Glutamatergic neuron (in vitro differentiated cells): ENCODE data around the gene MMP26. TPM values are rescaled to one million over a fixed set of nuclear protein-coding genes. Genes with fewer than 3 reads are reported as not detected.

Experiments used
- DNase-seq: peaks from one replicate; pipeline ENCODE4 v3.0.0; 2022
- H3K27ac Mint-ChIP-seq: one replicate; pipeline ENCODE4 v1.8.0; 2020; ENCODE audit warnings: mild to moderate bottlenecking, mixed read lengths, inconsistent platforms; ENCODE audit not compliant: unreplicated experiment
- H3K27me3 Mint-ChIP-seq: one replicate; pipeline ENCODE4 v1.8.0; 2020; ENCODE audit warnings: mild to moderate bottlenecking, moderate library complexity, mixed read lengths, inconsistent platforms; ENCODE audit not compliant: unreplicated experiment
- H3K36me3 Mint-ChIP-seq: one replicate; pipeline ENCODE4 v1.8.0; 2020; ENCODE audit warnings: mild to moderate bottlenecking, mixed read lengths, inconsistent platforms; ENCODE audit not compliant: unreplicated experiment
- H3K4me1 Mint-ChIP-seq: one replicate; pipeline ENCODE4 v1.8.0; 2020; ENCODE audit warnings: mild to moderate bottlenecking, low read depth, mixed read lengths, inconsistent platforms; ENCODE audit not compliant: unreplicated experiment
- H3K4me3 Mint-ChIP-seq: one replicate; pipeline ENCODE4 v1.8.0; 2020; ENCODE audit warnings: mild to moderate bottlenecking, mixed read lengths, inconsistent platforms; ENCODE audit not compliant: unreplicated experiment
- H3K9me3 Mint-ChIP-seq: one replicate; pipeline ENCODE4 v1.8.0; 2020; ENCODE audit warnings: mild to moderate bottlenecking, moderate library complexity, mixed read lengths, inconsistent platforms; ENCODE audit not compliant: unreplicated experiment
- total RNA-seq: library from RNA; stranded (reverse); fragmentation: NEBNext Ultra II Directional; extraction: Animal tissue kit (Norgen Biotek cat#: 25700); gene quantifications from one replicate; pipeline ENCODE4 v1.2.1, GENCODE V29; 2021; ENCODE audit not compliant: unreplicated experiment
- TF ChIP-seq, protein P1 (sequence below): fragments of 200-600 bp; sonication (generic); IDR thresholded peaks from one replicate; pipeline ENCODE4 v1.5.0; 2021; ENCODE audit not compliant: partially characterized antibody, unreplicated experiment

Gene MMP26
- total RNA-seq, 1 donor from 2014 or later = not detected

DNA sequence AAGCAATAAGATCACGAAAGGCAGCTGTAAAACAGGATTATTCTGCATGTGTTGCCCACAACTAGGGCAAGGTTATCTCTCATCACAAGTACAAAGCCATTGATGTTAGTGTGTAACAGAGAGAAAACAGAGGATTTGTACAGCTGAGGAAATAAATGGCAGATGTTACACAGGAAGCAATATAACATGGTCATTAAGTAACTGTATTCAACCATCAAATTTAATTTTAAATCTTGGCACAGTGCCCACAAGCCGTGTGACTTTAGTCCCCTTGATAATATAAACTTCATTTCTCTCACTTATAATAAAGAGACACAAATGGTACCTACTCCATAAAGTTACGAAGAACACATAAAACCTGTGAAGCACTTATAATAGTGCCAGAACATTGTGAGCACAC is 24.2 kb upstream of the MMP26 start:
- H3K27me3 Mint-ChIP-seq = no peaks in the 10 kb centered on the region
- no peaks in the 10 kb centered on the region for H3K9me3 Mint-ChIP-seq
- no peak for DNase-seq
- no peaks in the 10 kb centered on the region for H3K36me3 Mint-ChIP-seq
- TF ChIP-seq, protein P1, sequence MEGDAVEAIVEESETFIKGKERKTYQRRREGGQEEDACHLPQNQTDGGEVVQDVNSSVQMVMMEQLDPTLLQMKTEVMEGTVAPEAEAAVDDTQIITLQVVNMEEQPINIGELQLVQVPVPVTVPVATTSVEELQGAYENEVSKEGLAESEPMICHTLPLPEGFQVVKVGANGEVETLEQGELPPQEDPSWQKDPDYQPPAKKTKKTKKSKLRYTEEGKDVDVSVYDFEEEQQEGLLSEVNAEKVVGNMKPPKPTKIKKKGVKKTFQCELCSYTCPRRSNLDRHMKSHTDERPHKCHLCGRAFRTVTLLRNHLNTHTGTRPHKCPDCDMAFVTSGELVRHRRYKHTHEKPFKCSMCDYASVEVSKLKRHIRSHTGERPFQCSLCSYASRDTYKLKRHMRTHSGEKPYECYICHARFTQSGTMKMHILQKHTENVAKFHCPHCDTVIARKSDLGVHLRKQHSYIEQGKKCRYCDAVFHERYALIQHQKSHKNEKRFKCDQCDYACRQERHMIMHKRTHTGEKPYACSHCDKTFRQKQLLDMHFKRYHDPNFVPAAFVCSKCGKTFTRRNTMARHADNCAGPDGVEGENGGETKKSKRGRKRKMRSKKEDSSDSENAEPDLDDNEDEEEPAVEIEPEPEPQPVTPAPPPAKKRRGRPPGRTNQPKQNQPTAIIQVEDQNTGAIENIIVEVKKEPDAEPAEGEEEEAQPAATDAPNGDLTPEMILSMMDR = no peak
- no peak overlapping the region for H3K4me3 Mint-ChIP-seq
- H3K4me1 Mint-ChIP-seq = peaks cover 4% of the 10 kb centered on the region
- H3K27ac Mint-ChIP-seq = no peak overlapping the region

DNA sequence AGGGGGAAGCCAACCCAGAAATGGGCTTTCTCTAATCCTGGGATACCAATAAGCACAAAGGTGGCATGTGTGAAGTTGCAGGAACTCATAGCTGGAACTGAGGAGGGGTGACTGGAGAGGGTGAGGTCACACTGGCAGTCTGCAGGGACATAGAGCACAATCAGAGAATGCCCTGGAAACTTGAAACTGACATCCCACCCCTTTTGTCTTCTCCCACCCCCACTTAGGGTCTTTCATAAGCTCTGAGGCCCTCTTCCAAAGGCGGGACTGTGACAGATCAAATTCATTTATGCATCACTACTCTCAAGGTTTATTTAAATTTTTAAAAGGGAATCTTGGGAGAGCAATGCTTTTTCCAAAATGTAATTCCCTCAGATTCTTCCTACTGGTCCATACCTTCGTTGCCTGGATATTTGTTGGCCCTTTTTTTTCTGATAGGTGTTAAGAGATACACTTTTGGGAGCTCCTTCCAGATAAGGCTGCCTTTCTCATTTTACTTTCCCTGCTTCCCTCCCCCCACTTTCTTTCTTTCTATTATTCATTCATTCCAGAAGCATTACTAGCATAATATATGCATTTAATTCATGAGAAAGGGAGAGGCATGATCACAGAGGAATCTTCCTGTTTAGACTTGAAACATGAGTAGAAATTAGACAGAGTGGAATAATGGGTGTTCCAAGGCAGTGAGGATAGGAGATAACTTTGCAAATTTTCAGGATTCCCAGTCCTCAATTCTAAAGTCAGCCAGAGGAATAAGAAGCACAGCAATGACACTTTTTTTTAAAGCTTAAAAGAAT is 21.8 kb upstream of the MMP26 start:
- Mint-ChIP-seq H3K4me1 (peaks cover 4% of the 10 kb centered on the region), H3K9me3 (no peaks in the 10 kb centered on the region), H3K27ac (no peak overlapping the region), H3K4me3 (no peak overlapping the region), H3K36me3 (no peaks in the 10 kb centered on the region), H3K27me3 (no peaks in the 10 kb centered on the region)
- DNase-seq = no peak
- TF ChIP-seq, protein P1 = no peak

DNA sequence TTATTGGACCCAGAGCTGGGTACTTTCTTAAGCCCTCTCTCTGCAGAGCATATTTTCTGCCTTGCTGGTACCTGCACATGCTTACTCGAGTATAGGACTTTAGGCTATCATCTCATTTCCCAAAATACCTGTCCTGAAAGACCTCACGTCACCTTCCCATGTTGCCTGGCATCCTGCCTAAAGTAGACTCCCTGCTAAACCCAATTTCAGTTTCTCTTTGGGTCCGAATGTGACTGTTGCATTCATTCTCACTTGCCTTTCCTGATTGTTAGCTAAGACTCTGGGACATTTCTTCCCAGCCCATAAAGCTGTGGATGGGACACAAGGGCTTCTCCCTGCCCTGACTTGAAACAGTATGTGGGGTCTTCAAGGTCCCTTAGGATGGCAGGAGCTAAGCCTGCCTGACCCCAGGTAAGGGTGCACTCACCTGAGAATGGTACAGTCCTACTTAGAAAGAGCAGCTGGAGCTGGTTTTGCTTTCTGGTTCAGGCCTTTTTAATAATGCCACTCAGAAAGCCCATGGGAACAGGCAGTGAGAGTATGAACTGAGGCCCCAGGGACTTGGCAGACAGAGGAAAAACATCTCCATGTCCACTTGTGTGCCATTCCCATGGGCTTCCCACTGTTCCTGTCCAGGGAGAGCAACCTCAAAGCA is 19.8 kb upstream of the MMP26 start:
- no peak for DNase-seq
- Mint-ChIP-seq H3K36me3 (no peaks in the 10 kb centered on the region), H3K27ac (no peak overlapping the region), H3K4me3 (no peak overlapping the region), H3K27me3 (no peaks in the 10 kb centered on the region), H3K9me3 (no peaks in the 10 kb centered on the region), H3K4me1 (peaks cover 4% of the 10 kb centered on the region)
- TF ChIP-seq, protein P1 = no peak

DNA sequence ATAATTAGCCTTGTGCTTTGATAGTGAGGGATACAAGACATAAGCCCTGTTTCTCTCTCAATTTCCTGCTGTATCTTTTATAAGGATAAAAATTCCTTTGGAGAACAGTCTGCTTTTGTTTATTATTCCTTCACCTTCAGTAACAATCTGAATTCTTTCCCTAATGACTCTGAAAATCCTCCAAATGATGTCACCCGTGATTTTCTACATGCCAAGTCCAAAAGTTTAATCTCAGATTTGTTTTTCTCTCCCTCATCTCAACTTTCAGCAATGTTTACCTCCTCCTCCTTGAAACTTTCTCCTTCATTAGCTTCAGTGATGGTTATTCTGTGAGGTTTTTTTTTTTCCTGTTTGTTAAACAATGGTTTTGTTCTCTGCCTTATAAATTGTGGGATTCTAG is 9.1 kb upstream of the MMP26 start:
- no peak for DNase-seq
- no peaks in the 10 kb centered on the region for H3K9me3 Mint-ChIP-seq
- H3K4me3 Mint-ChIP-seq = no peak overlapping the region
- H3K36me3 Mint-ChIP-seq = no peaks in the 10 kb centered on the region
- no peaks in the 10 kb centered on the region for H3K4me1 Mint-ChIP-seq
- no peaks in the 10 kb centered on the region for H3K27me3 Mint-ChIP-seq
- TF ChIP-seq, protein P1 = no peak
- no peak overlapping the region for H3K27ac Mint-ChIP-seq

DNA sequence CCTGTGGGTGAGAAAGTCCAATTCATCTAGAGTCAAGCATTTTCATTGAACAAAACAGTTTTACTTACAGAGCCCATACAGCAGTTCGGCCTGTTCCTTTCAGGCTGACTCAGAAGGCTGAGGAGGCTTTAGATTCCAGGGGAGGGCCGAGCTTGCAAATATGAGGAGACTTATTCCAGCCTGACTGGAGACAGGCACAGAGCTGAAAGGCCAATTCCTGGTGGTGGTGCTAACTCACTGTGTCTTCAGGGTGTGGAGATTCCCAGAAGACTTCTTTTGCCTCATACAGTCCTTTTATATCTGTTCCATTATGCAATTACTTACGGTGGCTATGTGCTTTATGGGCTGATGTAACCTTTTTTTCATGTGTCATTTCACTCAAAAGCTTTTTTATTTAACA is 7.0 kb upstream of the MMP26 start, which contains the start of gene OR51E2:
Gene OR51E2, minus strand, starts transcription at position 269 of the 400 bp plus-strand sequence. CDS start 15,142 bp downstream, outside the sequence.
- H3K27me3 Mint-ChIP-seq = no peaks in the 10 kb centered on the region
- H3K27ac Mint-ChIP-seq = no peak within 1 kb of the TSS
- H3K9me3 Mint-ChIP-seq = no peaks in the 10 kb centered on the region
- no peak within 1 kb of the TSS for H3K4me3 Mint-ChIP-seq
- no peak for DNase-seq
- TF ChIP-seq, protein P1 = no peak
- no peaks in the 10 kb centered on the region for H3K36me3 Mint-ChIP-seq
- H3K4me1 Mint-ChIP-seq = no peaks in the 10 kb centered on the region
